ENCODE measurements around the gene TAF15.

DNA sequence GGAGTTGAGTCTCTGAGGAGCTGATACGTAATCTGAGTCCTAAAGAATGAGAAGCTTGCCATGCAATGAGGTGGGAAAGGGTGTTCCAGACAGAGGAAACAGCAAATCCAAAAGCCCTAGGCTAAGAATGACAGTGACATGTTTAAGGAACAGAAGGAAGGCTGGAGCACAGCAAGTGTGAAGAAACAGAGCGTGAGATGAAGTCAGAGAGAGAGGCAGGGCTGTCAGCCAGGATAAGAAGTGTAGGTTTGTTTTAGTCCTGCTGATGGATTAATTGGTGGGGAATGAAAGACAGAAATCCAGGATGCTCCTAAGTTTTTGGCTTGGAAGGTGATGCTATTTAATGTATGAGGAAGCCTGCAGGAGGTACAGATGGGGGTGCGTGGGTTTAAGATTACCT lies 28.3 kb upstream of the TAF15 start:
- TF ChIP-seq POLR2AphosphoS5 (IDR thresholded peaks at IDR 0.05), result no peak
- TF ChIP-seq, protein P1, sequence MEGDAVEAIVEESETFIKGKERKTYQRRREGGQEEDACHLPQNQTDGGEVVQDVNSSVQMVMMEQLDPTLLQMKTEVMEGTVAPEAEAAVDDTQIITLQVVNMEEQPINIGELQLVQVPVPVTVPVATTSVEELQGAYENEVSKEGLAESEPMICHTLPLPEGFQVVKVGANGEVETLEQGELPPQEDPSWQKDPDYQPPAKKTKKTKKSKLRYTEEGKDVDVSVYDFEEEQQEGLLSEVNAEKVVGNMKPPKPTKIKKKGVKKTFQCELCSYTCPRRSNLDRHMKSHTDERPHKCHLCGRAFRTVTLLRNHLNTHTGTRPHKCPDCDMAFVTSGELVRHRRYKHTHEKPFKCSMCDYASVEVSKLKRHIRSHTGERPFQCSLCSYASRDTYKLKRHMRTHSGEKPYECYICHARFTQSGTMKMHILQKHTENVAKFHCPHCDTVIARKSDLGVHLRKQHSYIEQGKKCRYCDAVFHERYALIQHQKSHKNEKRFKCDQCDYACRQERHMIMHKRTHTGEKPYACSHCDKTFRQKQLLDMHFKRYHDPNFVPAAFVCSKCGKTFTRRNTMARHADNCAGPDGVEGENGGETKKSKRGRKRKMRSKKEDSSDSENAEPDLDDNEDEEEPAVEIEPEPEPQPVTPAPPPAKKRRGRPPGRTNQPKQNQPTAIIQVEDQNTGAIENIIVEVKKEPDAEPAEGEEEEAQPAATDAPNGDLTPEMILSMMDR (IDR thresholded peaks at IDR 0.05), result no peak

Data from prostate gland (tissue), 2 donors.